Measurements from ENCODE around the gene C12orf42. TPM values are rescaled to one million over a fixed set of nuclear protein-coding genes. Genes with fewer than 3 reads are reported as not detected.
"Not testable (repeated sequence)": the region's sequence is repeated elsewhere in the genome, so short reads cannot be mapped to it uniquely, and the experiment has no call there.

C12orf42 gene
- total and polyA plus RNA-seq, 7 donors = not detected

DNA sequence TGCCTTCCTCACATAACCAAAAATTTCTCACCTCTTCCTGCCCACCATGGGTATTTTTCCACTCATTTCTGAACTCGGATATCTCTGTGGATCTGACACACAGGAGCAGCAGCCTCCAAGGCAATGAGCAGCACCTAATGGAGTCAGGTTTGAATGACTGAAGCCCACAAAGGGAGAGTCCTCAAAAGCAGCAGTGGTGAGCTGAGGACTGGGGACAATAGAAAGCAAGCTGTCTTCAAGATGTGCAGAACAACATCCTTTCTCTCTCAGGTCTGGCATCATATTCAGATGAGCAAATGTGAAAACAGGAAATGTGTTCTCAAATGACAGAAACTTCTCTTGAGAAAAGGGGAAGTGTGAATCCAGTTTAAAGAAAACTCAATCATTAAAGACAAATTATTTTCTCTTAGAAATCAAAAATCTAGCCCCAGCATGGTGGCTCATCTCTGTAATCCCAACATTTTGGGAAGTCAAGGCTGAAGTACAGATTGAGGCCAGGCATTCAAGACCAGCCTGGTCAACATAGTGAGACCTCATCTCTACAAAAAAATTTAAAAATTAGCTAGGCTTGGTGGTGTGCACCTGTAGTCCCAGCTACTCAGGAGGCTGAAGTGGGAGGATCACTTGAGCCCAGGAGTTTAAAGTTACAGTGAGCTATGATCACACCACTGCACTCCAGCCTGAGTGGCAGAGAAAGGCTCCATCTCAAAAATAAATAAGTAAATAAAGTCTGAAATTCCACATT, 54.2 kb downstream of the C12orf42 start:
- Histone ChIP-seq H3K36me3 (ENCODE audit: insufficient read depth in 1 of 2, low read depth in 1 of 2) (no peaks in the 10 kb centered on the region), H3K4me1 (no peaks in the 10 kb centered on the region), H3K9me3 (no peaks in the 10 kb centered on the region), H3K27me3 (ENCODE audit: insufficient read depth in 3 of 3, low read length in 2 of 3) (no peaks in the 10 kb centered on the region), H3K4me3 (no peak overlapping the region), H3K27ac (no peak overlapping the region)
- no peak for ATAC-seq
- no peak for DNase-seq
- 47 to 79% (median 49%) methylated on average over 1 of the region's 1 CpG for WGBS, 3 donors
- no peak for TF ChIP-seq CTCF (IDR thresholded peaks at IDR 0.05)
- intact Hi-C loops (cut with DNase I) = no loop called here

GRCh38 chr12:103434165-103435105, 61.3 kb downstream of the C12orf42 start:
- intact Hi-C loops (cut with DNase I); DNase-seq; H3K36me3 ChIP-seq (ENCODE audit: insufficient read depth in 1 of 2, low read depth in 1 of 2); H3K27ac ChIP-seq; H3K4me1 ChIP-seq; ATAC-seq; H3K4me3 ChIP-seq; H3K27me3 ChIP-seq (ENCODE audit: insufficient read depth in 3 of 3, low read length in 2 of 3): not testable (repeated sequence)
- H3K9me3 ChIP-seq = peaks cover 10% of the 10 kb centered on the region
- 70 to 79% (median 72%) methylated on average over 26 to 29 of the region's 33 CpGs for WGBS, 3 donors

DNA sequence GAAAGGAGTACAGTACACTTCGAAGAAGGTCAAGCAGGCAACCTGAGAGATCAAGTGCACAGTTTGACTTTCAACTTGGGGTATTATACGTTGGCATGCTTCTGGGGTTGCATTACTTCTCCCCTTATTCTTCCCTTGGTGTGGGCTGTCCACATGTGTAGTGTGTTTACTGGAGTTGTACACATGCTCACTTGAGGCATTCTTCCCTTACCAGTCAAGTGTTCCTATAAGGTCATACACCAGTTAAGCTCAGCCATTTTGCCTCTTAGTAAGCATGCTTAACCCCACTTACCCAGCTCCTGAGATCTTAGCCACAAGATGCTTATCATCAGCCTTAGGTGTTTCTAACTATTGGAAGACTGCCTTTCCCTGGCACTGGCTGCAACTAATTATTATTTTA, 63.8 kb downstream of the C12orf42 start:
- Histone ChIP-seq H3K9me3 (peaks cover 10% of the 10 kb centered on the region), H3K27ac (no peak overlapping the region), H3K27me3 (ENCODE audit: insufficient read depth in 3 of 3, low read length in 2 of 3) (no peaks in the 10 kb centered on the region), H3K36me3 (ENCODE audit: insufficient read depth in 1 of 2, low read depth in 1 of 2) (no peaks in the 10 kb centered on the region), H3K4me1 (no peaks in the 10 kb centered on the region), H3K4me3 (no peak overlapping the region)
- ATAC-seq (no peak), DNase-seq (no peak)
- TF ChIP-seq CTCF (IDR thresholded peaks at IDR 0.05) = no peak
- 67 to 80% (median 69%) methylated on average over 2 of the region's 2 CpGs for WGBS, 3 donors
- intact Hi-C loops (cut with DNase I) = no loop called here

DNA sequence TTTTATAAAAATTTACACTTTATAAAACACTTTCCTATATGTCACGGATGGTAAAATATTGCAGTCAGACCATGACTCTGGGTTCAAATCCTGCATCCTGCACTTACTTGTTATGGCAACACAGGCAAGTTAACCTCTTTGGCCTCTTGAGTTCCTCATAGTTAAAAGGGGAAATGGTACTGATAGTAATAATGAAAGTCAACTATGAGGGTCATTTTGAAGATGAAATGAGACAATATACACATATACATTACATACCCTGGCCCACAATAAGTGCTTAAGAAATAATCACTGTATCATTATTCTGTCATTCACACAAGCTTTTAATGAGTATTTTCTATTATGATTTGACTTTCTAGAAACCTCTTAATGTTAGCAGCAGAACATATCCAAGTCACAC, 64.4 kb downstream of the C12orf42 start:
- ATAC-seq (no peak), DNase-seq (no peak)
- Histone ChIP-seq H3K4me1 (no peaks in the 10 kb centered on the region), H3K36me3 (ENCODE audit: insufficient read depth in 1 of 2, low read depth in 1 of 2) (no peaks in the 10 kb centered on the region), H3K9me3 (peaks cover 10% of the 10 kb centered on the region), H3K27me3 (ENCODE audit: insufficient read depth in 3 of 3, low read length in 2 of 3) (no peaks in the 10 kb centered on the region), H3K27ac (no peak overlapping the region), H3K4me3 (no peak overlapping the region)
- intact Hi-C loops (cut with DNase I) = no loop called here
- no peak for TF ChIP-seq CTCF (IDR thresholded peaks at IDR 0.05)
- WGBS, 3 donors = 93 to 100% (median 94%) methylated on average over 1 of the region's 1 CpG

DNA sequence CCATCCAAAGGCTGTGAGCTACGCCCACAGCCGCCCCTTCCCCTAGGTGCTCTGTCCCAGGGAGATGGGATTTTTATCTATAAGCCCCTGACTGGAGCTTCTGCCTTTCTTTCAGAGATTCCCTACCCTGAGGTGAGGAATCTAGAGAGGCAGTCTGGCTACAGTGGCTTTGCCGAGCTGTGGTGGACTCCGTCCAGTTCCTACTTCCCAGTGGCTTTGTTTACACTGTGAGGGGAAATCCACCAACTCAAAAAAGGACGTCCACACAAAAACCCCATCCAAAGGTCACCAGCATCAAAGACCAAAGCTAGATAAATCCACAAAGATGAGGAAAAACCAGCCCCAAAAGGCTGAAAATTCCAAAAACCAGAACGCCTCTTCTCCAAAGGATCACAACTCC, 70.1 kb downstream of the C12orf42 start:
- H3K4me1 ChIP-seq; H3K27me3 ChIP-seq (ENCODE audit: insufficient read depth in 3 of 3, low read length in 2 of 3); intact Hi-C loops (cut with DNase I); ATAC-seq; DNase-seq; H3K36me3 ChIP-seq (ENCODE audit: insufficient read depth in 1 of 2, low read depth in 1 of 2); H3K9me3 ChIP-seq; H3K4me3 ChIP-seq; H3K27ac ChIP-seq: not testable (repeated sequence)
- WGBS, 3 donors = 63 to 77% (median 70%) methylated on average over 6 of the region's 6 CpGs

GRCh38 chr12:103424849-103425586, 70.8 kb downstream of the C12orf42 start:
- DNase-seq; ATAC-seq; H3K27ac ChIP-seq; H3K27me3 ChIP-seq (ENCODE audit: insufficient read depth in 3 of 3, low read length in 2 of 3); H3K4me3 ChIP-seq; H3K36me3 ChIP-seq (ENCODE audit: insufficient read depth in 1 of 2, low read depth in 1 of 2); H3K9me3 ChIP-seq; intact Hi-C loops (cut with DNase I); H3K4me1 ChIP-seq: not testable (repeated sequence)
- 53 to 60% (median 58%) methylated on average over 9 of the region's 9 CpGs for WGBS, 3 donors

Data from psoas muscle (tissue), 8 donors.